ENCODE measurements around the gene RPS6KB2. TPM values are rescaled to one million over a fixed set of nuclear protein-coding genes. Genes with fewer than 3 reads are reported as not detected.
"Not testable (repeated sequence)": the region's sequence is repeated elsewhere in the genome, so short reads cannot be mapped to it uniquely, and the experiment has no call there.

The RPS6KB2 gene
- total and polyA plus RNA-seq, 4 donors, result 26.3 to 69.5 (median 56.2) TPM

DNA sequence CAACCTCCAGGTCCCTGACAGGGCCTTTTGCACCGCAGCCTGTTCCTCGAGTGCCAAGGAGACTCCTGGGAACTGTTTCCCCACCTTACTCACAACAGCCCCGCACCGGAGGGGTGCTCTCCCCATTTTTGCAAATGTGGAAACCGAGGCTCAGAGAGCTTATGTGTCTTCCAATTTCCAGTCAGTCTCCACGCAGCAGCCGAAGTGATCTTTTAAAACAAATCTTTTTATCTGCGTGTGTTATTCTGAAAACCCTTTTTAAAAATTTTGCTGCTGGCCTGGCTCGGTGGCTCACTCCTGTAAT, 41.2 kb downstream of the RPS6KB2 start:
- 13 to 19% methylated on average over 9 of the region's 9 CpGs for WGBS, 2 donors

GRCh38 chr11:67470337-67471002, 42.2 kb downstream of the RPS6KB2 start:
- no peak for TF ChIP-seq CTCF (IDR thresholded peaks at IDR 0.05; ENCODE audit: control extremely low read depth, extremely low read depth)
- Histone ChIP-seq H3K36me3 (ENCODE audit: control insufficient read depth in 4 of 4, insufficient read depth in 4 of 4, low read length in 4 of 4) (no peaks in the 10 kb centered on the region), H3K4me3 (no peak overlapping the region), H3K9ac (ENCODE audit: insufficient read depth in 1 of 2, low read length in 2 of 2) (no peak overlapping the region), H3K27ac (ENCODE audit: low read depth in 1 of 2, low read length in 1 of 2) (no peak overlapping the region), H3K9me3 (ENCODE audit: control insufficient read depth in 4 of 4, insufficient read depth in 3 of 4, low read length in 3 of 4) (no peaks in the 10 kb centered on the region), H3K4me1 (ENCODE audit: control insufficient read depth in 5 of 5, insufficient read depth in 5 of 5, low read length in 5 of 5) (peaks cover 0 to 15% (median 4%) of the 10 kb centered on the region in 5 donors), H3K27me3 (ENCODE audit: control insufficient read depth in 3 of 3, insufficient read depth in 3 of 3, low read length in 2 of 3) (no peaks in the 10 kb centered on the region)
- no peak for ATAC-seq (ENCODE audit: insufficient read depth, low FRiP score)
- 84 to 86% methylated on average over 8 of the region's 8 CpGs for WGBS, 2 donors
- DNase-seq, result no peak

More for the DNA sequence above, 41.2 kb downstream of the RPS6KB2 start:
- peaks cover 0 to 15% (median 4%) of the 10 kb centered on the region in 5 donors for H3K4me1 ChIP-seq (ENCODE audit: control insufficient read depth in 5 of 5, insufficient read depth in 5 of 5, low read length in 5 of 5)
- DNase-seq (no peak), ATAC-seq (ENCODE audit: insufficient read depth, low FRiP score) (no peak)
- H3K27me3 ChIP-seq (ENCODE audit: control insufficient read depth in 3 of 3, insufficient read depth in 3 of 3, low read length in 2 of 3), result no peaks in the 10 kb centered on the region
- H3K36me3 ChIP-seq (ENCODE audit: control insufficient read depth in 4 of 4, insufficient read depth in 4 of 4, low read length in 4 of 4), result no peaks in the 10 kb centered on the region
- H3K9ac ChIP-seq (ENCODE audit: insufficient read depth in 1 of 2, low read length in 2 of 2), result peak overlapping the region in 1 of 2 donors; percentile 81
- no peaks in the 10 kb centered on the region for H3K9me3 ChIP-seq (ENCODE audit: control insufficient read depth in 4 of 4, insufficient read depth in 3 of 4, low read length in 3 of 4)
- no peak for TF ChIP-seq CTCF (IDR thresholded peaks at IDR 0.05; ENCODE audit: control extremely low read depth, extremely low read depth)
- peak overlapping the region; percentile 61 for H3K4me3 ChIP-seq
- H3K27ac ChIP-seq (ENCODE audit: low read depth in 1 of 2, low read length in 1 of 2), result peak overlapping the region; percentile 94 to 95

DNA sequence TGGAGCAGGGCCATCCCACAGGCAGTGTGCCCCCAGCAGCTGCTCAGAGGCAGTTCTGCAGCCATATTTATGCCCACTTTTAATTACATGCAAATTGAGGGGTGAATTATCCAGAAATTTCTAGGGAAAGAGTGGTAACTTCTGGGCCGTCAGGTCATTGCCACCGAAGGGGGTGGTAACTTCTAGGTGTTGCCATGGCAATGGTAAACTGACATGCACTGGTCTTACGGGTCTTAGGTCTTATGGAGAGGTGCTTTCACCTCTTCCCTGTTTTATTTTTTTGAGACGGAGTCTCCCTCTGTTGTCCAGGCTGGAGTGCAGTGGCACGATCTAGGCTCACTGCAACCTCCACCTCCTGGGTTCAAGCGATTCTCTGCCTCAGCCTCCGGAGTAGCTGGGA, 44.6 kb downstream of the RPS6KB2 start:
- Histone ChIP-seq H3K27ac (ENCODE audit: low read depth in 1 of 2, low read length in 1 of 2) (no peak overlapping the region), H3K9ac (ENCODE audit: insufficient read depth in 1 of 2, low read length in 2 of 2) (no peak overlapping the region), H3K27me3 (ENCODE audit: control insufficient read depth in 3 of 3, insufficient read depth in 3 of 3, low read length in 2 of 3) (no peaks in the 10 kb centered on the region), H3K4me1 (ENCODE audit: control insufficient read depth in 5 of 5, insufficient read depth in 5 of 5, low read length in 5 of 5) (peaks cover 0 to 10% (median 3%) of the 10 kb centered on the region in 5 donors), H3K9me3 (ENCODE audit: control insufficient read depth in 4 of 4, insufficient read depth in 3 of 4, low read length in 3 of 4) (peaks cover 0 to 3% (median 0%) of the 10 kb centered on the region in 4 donors), H3K4me3 (no peak overlapping the region), H3K36me3 (ENCODE audit: control insufficient read depth in 4 of 4, insufficient read depth in 4 of 4, low read length in 4 of 4) (no peaks in the 10 kb centered on the region)
- TF ChIP-seq CTCF (IDR thresholded peaks at IDR 0.05; ENCODE audit: control extremely low read depth, extremely low read depth), result no peak
- WGBS, 2 donors, result 75 to 85% methylated on average over 7 of the region's 7 CpGs
- no peak for ATAC-seq (ENCODE audit: insufficient read depth, low FRiP score)
- no peak for DNase-seq

DNA sequence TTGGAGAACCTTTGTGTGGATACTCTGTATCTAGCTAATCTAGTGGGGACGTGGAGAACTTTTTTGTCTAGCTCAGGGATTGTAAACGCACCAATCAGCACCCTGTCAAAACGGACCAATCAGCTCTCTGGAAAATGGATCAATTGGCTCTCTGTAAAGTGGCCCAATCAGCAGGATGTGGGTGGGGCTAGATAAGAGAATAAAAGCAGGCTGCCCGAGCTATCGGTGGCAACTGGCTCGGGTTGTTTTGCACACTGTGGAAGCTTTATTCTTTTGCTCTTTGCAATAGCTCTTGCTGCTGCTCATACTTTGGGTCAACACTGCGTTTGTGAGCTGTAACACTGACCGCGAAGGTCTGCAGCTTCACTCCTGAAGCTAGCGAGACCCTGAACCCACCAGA, 48.4 kb downstream of the RPS6KB2 start:
- not testable (repeated sequence) for H3K9me3 ChIP-seq (ENCODE audit: control insufficient read depth in 4 of 4, insufficient read depth in 3 of 4, low read length in 3 of 4); H3K36me3 ChIP-seq (ENCODE audit: control insufficient read depth in 4 of 4, insufficient read depth in 4 of 4, low read length in 4 of 4); H3K4me3 ChIP-seq; ATAC-seq (ENCODE audit: insufficient read depth, low FRiP score); H3K9ac ChIP-seq (ENCODE audit: insufficient read depth in 1 of 2, low read length in 2 of 2); H3K27ac ChIP-seq (ENCODE audit: low read depth in 1 of 2, low read length in 1 of 2); H3K27me3 ChIP-seq (ENCODE audit: control insufficient read depth in 3 of 3, insufficient read depth in 3 of 3, low read length in 2 of 3); H3K4me1 ChIP-seq (ENCODE audit: control insufficient read depth in 5 of 5, insufficient read depth in 5 of 5, low read length in 5 of 5); DNase-seq
- WGBS, 2 donors, result 87 to 90% methylated on average over 10 of the region's 10 CpGs

- DNase-seq; ATAC-seq (ENCODE audit: insufficient read depth, low FRiP score): not testable (repeated sequence)
- 75 to 84% methylated on average over 12 to 14 of the region's 16 CpGs for WGBS, 2 donors
Measured at GRCh38 chr11:67477344-67478050, 49.2 kb downstream of the RPS6KB2 start.

More at GRCh38 chr11:67477344-67478050, 49.2 kb downstream of the RPS6KB2 start:
- H3K27ac ChIP-seq (ENCODE audit: low read depth in 1 of 2, low read length in 1 of 2); H3K27me3 ChIP-seq (ENCODE audit: control insufficient read depth in 3 of 3, insufficient read depth in 3 of 3, low read length in 2 of 3); H3K4me3 ChIP-seq; H3K9ac ChIP-seq (ENCODE audit: insufficient read depth in 1 of 2, low read length in 2 of 2); H3K36me3 ChIP-seq (ENCODE audit: control insufficient read depth in 4 of 4, insufficient read depth in 4 of 4, low read length in 4 of 4); H3K4me1 ChIP-seq (ENCODE audit: control insufficient read depth in 5 of 5, insufficient read depth in 5 of 5, low read length in 5 of 5); H3K9me3 ChIP-seq (ENCODE audit: control insufficient read depth in 4 of 4, insufficient read depth in 3 of 4, low read length in 3 of 4): not testable (repeated sequence)

Measured in lung (tissue), 12 donors.